NCI-H526 (cell line): ENCODE results near the gene DISP2.

Source experiments
- DNase-seq, 2 experiments: peaks; one replicate each; lab custom pipeline; 2025; lab: John Stamatoyannopoulos, UW

The DISP2 gene

DNA sequence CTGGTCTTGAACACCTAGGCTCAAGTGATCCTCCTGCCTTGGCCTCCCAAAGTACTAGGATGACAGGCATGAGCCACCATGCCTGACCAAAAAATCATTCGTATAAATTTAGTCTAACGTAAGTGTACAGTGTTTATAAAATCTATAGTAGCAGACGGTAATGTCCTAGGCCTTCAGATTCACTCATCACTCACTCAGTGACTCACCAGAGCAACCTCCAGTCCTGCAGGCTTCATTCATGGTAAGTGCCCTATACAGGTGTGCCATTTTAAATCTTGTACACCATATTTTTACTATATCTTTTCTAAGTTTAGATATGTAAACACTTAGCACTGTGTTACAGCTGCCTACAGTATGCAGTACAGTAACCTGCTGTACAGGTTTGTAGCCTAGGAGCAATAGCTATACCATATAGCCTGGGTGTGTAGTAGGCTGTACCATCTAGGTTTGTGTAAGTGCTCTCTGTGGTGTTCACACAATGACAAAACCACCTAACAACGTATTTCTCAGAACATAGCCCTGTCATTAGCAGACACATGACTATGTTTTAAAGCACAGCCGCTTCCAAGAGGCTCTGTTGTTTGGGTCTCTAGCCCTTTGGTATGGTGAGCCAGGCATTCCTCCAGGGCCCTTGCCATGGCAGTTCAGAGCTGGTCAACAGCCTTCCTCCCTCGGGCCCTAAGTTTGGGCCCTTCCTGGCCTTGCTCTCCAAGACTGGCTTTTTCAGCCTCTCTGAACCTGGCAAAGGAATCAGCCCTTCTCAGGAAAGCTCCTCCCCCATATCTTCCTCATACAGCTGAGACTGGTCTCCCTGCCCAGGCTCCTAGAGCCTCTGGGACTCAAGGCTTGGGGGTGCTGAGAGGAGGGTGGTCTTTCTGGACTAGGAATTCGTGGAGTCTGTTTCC lies 15.4 kb upstream of the DISP2 start:
- no peak for DNase-seq

DNA sequence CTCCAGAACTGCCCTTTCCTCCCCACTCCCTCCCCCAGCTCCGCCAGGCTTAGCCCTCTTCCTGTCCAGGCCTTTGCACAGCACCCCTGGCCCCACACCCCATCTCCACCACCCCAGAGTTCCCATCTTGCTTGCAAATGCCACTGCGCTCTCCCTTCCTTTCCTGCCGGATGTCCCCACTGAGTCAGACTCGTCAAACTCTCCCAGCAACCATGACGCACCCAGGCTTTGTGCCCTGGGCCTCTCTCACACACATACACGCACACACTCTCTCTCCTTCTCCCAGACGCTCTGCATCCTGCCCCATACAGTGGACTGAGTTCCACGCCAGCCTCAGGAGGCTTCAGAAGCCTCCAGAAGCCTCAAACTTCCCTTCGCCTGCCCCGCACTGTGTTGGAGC lies 14.5 kb upstream of the DISP2 start:
- no peak for DNase-seq

DNA sequence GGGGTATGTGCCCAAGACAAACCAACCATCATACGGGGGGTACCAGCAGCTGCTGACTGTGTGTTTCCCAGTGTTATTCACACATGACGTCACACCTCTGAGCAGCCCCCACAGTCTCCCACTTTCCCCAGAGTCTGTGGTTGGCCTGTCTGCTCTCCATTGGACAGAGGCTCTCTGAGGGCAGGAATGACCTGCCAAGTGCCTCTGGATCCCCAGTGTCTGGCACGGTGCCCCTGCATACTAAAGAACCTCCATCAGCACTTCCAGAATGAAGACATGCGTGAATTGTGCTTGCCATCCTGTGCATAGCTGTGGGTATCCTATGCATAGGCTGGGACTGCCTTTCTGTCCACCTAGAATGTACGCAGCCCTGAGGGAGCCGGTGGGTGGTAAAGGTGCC lies 13.8 kb upstream of the DISP2 start:
- DNase-seq, result no peak

DNA sequence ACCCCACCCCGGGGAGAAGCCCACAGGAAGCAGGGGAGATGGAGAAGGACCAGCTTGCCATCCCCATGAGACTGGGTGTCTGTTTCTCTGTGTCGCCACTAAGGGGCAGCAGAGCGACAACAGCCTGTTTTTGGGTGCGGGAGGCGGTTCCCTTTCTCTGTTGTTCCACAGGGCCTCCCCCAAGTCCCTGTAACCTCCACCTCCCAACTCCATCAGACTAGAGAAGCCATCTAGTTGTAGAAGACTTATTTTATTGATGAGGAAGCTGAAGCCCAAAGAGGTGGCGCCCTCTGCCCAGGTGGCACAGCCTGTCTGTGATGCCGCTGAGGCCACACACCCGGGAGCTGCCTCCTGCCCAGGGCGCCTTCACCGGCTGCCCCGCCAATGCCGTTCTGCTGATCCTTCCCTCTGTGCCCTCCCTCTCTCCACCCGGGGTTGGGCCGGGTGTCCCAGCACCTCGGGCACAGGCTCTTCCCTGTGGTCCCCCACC lies 13.3 kb upstream of the DISP2 start:
- DNase-seq, result peak; percentile 26 to 73

DNA sequence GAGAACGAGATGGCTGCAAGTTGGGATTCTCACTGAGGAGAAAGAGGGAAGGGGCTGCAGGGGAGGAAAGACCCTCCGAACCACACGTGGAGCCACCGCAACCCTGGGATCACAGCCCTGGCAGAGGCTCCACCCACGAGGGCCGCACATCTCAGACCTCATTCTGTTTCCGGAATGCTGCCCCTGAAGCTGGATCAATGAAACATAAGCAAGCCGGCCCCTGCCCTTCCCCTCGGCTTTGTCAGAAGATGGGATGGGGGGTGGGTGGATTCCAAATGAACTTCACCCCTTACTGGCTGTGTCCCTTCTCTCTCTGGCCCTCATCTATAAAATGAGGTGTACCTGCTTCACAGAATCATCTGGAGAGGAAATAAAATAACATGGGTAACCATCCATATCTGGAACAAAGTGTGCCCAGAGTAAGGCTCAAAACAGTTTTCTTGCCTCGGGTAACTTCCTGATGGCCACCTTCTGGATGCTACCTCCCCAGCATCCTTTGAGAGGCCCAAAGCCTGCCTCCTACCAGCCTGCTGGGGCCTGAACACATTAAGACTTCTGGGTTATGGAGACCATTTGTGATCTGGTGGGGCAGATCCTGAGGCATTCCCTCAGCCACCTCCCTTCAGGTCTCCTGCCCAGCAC lies 12.7 kb upstream of the DISP2 start:
- no peak for DNase-seq

DNA sequence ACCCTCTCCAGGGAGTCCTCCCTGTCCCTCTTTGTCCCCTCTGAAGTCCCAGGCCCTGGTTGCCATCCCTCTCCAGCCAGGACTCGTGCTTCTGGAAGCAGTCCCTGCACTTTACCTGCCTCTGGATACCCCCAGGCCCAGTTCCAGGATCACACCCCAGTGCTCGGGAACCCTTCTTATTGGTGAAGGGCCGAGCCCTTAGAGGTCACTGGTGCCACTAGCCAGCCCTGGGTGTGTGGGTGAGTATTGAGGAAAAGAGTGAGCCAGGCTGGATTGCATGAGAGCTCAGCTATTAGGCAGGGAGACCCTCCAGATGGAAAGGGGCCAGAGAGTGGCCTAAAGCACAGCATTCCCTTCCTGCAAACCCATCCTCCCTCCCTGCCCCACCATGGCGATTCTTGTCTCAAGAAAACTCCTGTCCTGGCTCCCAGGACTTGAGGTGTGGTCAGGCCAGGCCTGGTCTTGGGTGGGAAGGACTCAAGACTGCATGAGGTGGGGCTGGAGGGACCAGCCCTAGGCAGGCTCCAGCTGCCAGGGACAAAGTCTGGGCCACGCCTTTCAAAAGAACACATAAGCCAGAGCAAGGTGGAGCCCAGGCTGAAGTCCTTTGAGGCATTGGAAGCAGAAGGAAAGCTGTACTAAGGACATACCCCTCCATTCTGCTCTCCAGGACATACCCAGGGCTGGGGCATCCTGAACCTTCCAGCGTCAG lies 12.0 kb upstream of the DISP2 start:
- DNase-seq, result no peak

DNA sequence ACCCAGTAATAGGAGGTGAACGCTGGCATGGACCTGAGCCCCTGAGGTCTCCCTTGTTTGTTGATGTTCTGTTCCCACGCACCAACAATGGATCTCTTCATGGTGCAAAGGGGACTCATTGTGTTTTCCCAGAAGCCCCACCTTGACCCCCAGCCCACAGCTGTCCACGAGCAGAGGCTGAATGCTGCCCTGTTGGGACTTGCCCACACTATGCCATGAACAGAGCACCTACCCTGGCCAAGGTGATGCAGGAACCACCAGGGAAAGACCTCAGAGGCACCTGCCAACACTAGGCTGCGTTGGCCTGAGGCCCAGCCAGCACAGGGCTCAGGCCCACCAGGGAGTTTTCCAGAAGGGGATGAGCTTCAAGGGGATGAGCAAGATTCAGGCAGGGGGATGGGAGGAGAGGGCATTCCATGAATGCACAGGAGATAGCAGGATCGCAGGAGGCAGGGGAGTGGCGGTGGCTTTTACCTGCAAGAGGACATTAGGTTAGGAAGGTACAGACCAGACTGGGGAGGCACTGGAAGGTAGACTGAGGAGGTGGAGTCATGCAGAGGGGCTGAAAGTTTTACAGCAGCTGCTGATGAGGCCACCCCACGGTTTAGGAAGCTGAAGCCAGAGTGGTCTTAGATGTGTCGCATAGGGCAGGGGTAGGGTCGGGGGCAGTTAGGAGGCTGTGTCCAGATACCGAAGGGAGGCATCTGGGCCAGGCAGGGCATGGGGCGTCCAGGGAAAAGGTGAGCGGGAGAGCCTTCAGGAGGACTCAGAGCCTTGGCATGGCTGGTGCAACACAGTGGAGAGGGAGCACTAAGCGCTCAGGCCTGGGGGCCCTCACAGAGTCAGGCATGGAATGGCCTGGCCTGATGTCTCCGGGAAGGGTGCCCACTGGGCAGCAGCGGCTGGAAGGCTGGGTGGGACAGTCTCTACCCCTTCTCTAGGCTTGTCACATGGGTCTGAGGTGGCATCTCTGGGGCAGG lies 11.2 kb upstream of the DISP2 start:
- DNase-seq, result no peak

DNA sequence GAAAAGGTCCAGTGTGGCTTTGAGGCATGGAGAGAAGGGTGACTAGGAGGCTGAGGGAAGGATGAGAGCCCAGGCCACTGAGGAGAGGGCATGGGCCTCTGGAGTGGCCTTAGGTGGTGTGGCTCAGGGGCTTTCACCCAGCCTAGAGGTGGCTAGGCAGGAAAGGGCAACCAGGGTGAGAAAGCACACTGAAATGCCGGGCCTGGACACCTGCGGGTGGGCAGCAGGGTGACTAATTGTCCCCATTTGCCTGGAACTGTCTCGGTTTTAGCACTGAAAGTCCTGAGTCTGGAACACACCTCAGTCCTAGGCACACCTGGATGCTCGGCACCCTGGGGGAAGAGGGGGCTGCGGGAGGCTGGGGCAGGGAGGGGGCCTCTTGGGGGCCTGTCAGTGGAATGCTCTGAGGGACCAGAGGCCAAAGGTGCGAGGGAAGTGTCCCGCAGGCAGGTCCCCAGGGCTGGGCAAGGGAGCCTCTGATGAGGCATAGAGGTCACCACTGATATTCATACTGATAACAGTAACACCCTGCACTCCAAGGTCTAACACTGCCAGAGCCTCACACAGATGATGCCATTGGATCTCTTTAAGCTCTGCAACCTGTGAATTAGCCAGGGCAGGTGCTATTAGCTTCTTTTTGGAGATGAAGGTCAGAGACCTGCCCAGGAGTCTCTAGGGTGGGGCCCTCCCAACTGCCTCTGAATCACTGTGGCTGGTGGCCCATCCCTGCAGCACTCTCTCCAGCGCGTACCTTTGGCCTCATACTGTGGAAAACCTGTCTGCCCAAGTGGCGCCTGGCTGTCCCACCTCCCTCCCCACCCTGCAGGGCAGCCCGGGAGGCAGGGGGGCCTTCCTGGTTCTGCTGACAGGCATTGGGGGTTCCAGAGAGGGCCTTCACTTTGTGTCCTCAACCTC lies 10.2 kb upstream of the DISP2 start:
- DNase-seq, result no peak

DNA sequence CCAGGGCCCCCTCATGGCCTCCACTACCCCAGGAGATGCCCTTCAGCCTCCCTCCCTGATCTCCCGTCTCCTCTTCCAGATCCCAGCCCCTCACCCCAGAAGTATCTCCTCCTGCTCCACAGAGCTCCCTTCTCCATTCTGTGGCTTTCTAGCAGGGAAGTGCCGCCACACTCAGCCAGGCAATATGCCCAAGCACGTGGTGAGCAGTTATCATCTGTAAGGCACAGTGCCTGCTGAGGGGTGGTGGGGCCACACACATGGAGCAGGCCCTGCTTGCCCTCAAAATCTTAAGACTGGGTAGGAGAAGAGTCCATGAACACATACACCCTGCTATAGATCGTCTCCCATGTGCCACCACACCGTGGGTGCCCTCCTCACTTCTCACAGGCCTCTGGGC lies 9.5 kb upstream of the DISP2 start:
- no peak for DNase-seq

DNA sequence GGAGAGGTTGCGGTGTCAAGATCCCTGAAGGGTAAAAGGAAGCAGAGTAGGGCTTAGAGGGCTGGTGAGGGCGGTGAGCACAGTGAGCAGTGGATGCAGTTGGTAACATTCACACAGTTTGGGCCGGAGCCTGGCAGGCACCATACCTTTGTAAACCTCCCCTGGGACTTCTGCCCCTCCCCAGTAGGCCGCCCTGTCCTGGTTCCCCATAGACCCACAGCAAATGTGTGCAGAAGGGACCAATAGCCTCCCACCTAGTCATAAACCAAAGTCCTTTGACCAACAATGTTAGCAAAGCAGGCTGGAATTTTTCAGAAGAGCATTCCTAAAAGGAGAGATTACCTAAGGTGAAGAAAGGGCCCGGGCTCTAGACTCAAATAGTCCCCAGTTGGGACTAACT lies 8.9 kb upstream of the DISP2 start:
- no peak for DNase-seq

DNA sequence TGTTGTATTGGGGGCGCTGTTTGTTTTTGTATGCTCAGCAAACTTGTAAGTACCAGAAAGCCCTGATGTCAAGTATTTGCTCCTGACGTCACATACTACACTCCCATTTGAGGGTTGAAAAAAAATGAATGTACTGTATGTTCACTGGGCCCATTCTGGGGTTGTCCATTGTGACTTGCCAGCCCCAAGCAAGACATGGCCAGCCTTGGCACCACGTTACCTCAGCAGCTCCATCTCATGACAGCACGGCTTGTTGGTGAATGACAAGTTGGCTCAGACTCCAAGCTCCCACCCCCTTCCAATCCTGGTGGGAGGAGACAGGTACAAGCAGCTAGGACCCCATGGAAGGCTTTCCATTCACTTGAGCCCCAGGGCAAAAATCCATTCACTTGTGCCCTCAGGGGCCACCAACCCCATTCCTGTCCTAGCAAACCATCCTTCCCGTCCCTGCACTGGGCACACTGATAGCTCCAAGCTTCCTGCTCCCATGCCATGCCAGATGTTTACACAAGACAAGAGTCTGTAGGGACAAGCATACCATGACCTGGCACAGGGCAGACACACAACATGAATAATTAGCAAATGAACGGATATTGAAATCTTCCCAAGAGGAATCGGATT lies 5.6 kb upstream of the DISP2 start:
- no peak for DNase-seq

DNA sequence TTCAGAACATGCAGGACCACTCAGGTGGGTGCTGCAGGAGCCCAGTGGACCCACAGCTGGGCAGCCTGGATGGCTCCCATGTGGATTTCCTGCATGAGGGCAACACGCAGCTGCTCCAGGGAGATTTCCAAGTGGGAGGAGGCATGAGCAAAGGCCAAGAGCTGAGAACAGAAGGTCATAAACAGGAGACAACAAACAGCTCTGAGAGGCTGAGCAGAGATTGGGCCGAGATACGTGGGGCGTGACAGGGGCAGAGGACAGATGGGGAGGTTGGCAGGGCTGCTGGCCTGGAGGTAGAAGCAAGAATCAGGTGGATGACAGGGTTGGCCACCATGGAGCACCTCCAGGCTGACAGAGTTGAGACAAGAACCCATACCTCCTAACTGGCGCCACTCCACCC lies 4.3 kb upstream of the DISP2 start:
- DNase-seq, result no peak

DNA sequence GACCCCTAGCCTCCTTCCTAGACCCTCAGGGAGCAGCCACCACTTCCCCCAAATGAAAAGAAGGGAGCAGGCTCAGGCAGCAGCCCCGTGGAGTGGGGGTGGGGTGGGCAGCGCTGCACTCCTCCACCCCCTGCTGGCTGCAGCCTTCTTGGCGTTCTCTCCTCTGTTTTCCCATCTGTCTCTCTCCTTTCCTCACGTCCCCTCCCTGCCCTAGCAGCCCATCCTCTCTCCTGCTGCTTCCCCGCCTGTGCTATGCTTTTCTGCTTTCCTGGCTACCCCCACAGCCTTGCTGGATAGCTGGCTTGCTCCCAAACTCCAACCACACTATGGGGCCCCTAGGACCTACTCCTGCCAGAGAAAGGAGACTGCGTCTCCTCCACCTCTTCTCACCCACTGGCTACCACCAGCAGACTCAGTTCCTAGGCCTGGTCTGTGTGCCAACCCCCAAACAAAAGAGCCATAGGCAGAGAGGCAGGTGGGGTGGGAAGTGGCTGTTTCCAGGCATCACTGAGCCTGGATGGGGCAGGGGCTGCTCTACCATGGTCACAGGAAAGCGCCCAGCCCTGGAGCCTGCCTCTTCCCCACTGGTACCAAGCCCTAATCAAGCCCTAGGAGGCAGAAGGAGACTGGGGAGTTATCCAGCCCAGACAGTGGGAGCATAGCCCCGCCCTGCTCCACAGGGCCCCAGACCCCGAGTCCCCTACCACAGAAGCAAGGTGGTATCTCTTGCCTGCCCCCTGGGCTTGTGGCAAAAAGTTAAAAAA lies 3.4 kb upstream of the DISP2 start:
- peak in 1 of 2 experiments; percentile 56 for DNase-seq

DNA sequence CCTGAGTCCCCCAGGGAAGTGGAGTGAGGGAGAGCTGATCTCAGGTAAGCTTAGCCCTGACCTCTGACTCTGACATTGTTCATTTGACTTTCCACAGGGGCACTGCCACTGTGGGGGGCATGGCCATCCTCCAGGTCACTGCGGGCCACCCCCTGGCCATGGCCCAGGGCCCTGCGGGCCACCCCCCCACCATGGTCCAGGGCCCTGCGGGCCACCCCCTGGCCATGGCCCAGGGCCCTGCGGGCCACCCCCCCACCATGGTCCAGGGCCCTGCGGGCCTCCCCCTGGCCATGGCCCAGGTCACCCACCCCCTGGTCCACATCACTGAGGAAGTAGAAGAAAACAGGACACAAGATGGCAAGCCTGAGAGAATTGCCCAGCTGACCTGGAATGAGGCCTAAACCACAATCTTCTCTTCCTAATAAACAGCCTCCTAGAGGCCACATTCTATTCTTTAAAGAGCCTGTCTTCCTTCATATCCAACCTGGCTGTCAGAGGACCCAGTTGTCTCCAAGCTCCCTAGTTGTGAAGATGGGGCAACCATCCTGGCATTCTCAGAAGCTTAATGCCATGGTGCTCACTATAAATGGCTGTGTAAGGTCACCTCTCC lies 1.9 kb upstream of the DISP2 start:
- DNase-seq, result no peak

DNA sequence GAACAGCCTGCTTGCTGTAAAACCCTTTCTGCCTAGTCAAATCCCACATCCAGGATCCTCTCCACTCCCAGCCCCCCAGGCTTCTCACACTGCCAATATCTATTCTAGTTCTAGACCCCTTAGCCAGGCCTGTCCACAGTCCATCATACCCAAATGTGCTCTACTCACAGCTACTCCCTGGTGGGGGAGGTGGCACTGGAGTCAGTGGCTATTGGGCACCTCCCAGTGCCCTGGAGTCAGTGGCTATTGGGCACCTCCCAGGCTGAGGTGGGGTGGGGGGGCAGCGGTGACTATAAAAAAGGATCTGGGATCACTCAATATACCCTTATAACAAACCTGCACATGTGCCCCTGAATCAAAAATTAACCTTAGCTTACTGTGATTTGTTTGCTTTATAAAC lies 773 bp upstream of the DISP2 start:
- no peak for DNase-seq

DNA sequence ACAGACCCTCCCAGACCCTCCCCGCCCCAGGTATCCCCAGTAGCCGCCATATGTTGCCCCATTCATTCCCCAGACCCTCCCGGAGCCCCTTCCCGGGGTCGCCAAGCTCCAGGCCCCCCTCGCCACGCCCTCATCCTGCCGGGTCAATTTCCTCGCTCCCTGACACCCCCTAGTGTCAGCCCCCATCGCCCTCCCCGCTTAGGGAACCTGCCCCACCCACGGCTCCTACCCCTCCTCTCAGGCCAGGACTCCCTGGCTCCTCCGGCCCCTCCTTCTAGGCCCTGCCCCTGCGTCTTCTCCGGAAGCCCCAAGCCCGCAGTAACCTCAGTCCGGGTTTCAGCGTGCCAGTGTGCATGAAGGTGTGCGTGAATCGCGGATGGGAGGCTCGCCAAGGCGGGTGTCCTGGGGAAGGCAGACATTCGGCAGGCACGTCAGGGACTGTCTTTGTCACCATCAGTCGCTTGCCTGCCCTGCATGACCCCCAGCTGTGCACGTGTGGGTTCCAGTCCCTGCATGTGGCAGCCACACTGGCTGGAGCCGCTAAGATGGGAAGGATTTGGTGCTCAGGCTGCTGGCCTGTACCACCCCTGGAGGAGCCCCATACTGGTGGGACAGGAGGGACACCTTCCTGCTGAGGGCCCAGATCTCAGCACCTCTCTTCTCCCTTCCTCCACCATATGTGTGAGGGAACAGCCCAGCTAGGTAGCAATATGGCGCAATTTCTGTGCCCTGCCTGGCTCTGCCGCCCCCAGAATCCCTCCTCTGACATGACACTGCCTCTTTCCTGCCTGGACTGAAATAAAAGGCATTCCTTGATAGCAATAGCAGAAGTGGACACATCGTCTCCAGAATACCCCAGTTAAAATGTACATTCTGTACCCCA lies 693 bp downstream of the DISP2 start:
- DNase-seq, result peak in 1 of 2 experiments; percentile 70

DNA sequence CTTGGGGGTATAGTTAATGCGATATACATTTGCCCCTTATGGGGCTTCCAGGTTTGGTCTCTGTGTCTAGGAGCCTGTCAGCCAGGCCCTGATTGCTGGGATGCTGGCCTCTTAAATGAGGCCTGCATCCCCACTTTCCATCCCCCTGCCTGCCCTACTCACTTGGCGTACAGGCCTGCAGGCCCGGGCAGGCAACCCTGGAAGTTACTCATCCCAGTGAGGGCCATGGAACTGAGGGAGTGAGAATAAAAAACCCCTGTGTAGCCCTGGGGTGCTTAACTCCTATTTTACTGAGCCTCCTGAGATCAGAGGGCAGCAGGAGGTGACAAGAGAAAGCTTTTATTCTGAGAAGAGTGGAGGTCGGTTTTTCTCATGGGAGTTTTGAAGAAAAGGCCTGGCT lies 2.0 kb downstream of the DISP2 start:
- no peak for DNase-seq

DNA sequence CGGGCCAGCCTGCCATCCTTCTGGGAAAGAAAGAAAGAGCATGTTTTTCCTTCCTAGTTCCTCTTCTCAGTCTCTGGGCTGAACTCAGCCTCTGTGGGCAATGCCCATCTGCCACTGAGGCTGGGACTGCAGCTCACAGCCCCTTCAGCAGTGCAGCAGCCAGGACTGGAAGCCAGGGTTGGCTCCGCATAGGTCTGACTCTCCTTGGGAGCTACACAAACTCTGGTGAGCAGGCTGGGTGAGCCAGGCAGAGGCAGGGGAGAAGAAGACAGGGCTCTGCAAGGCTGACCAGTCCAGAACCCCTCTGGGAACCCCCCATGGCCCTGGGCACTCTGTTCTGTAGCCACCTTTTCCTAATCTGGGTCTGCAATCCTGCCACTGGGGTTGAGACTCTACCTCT lies 3.6 kb downstream of the DISP2 start:
- no peak for DNase-seq
